Measurements from ENCODE around the gene TSPAN4.

TSPAN4 gene

DNA sequence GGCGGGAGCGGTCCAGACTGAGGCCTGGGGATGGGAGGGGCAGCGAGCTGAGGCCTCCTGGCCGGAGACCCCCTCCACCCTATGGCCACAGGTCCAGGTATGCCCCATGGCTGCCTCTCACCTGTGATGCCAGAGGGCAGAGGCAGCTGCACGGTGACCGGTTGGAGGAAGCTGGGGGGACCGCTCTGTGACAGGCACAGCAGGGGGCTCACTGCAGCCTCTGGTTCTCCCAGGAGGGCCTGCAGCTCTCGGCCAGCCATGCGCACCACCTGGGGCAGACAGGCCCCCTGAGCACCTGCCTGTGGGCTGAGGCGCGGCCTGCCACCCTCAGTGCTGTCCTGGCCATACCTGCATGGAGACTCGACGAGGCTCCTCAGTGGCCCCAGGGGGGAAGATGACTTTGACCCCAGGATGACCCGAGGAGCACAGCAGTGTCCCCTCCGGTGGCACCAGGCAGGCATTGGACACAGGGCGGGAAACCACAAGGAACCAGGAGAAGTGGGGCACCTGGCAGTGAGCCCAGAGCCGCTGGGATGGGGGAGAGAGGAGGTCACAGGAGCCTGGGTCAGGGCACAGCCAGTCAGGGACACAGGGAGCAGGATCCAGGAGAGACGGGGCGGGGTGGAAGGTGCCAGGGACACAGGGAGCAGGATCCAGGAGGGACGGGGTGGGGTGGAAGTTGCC, 41.4 kb upstream of the TSPAN4 start:
- H3K4me1 ChIP-seq (ENCODE audit: low read depth, poor library complexity, severe bottlenecking), result peaks cover 25% of the 10 kb centered on the region
- H3K79me2 ChIP-seq (ENCODE audit: insufficient read depth, low read depth), result no peaks in the 10 kb centered on the region
- no peak overlapping the region for H2AFZ ChIP-seq (ENCODE audit: low read depth)
- no peak overlapping the region for H3K9ac ChIP-seq
- no peaks in the 10 kb centered on the region for H4K20me1 ChIP-seq (ENCODE audit: insufficient read depth)
- H3K4me3 ChIP-seq (IDR thresholded peaks at IDR 0.05; ENCODE audit: insufficient read depth, low read depth, low read length), result no peak overlapping the region
- no peak overlapping the region for H3K27ac ChIP-seq
- no peak for TF ChIP-seq CTCF (conservative IDR thresholded peaks at IDR 0.05; ENCODE audit: low read depth, low read length)
- H3K27me3 ChIP-seq (ENCODE audit: insufficient read depth, low read depth), result no peaks in the 10 kb centered on the region
- H3K36me3 ChIP-seq (ENCODE audit: insufficient read depth), result no peaks in the 10 kb centered on the region
- no peak overlapping the region for H3K4me2 ChIP-seq

GRCh38 chr11:802018-802617, 40.5 kb upstream of the TSPAN4 start:
- Histone ChIP-seq H3K27ac (no peak overlapping the region), H2AFZ (ENCODE audit: low read depth) (no peak overlapping the region), H3K4me2 (no peak overlapping the region), H3K36me3 (ENCODE audit: insufficient read depth) (no peaks in the 10 kb centered on the region), H3K4me1 (ENCODE audit: low read depth, poor library complexity, severe bottlenecking) (peaks cover 21% of the 10 kb centered on the region), H3K4me3 (IDR thresholded peaks at IDR 0.05; ENCODE audit: insufficient read depth, low read depth, low read length) (no peak overlapping the region), H3K27me3 (ENCODE audit: insufficient read depth, low read depth) (no peaks in the 10 kb centered on the region), H3K9ac (no peak overlapping the region), H3K79me2 (ENCODE audit: insufficient read depth, low read depth) (no peaks in the 10 kb centered on the region), H4K20me1 (ENCODE audit: insufficient read depth) (no peaks in the 10 kb centered on the region)
- no peak for TF ChIP-seq CTCF (conservative IDR thresholded peaks at IDR 0.05; ENCODE audit: low read depth, low read length)

DNA sequence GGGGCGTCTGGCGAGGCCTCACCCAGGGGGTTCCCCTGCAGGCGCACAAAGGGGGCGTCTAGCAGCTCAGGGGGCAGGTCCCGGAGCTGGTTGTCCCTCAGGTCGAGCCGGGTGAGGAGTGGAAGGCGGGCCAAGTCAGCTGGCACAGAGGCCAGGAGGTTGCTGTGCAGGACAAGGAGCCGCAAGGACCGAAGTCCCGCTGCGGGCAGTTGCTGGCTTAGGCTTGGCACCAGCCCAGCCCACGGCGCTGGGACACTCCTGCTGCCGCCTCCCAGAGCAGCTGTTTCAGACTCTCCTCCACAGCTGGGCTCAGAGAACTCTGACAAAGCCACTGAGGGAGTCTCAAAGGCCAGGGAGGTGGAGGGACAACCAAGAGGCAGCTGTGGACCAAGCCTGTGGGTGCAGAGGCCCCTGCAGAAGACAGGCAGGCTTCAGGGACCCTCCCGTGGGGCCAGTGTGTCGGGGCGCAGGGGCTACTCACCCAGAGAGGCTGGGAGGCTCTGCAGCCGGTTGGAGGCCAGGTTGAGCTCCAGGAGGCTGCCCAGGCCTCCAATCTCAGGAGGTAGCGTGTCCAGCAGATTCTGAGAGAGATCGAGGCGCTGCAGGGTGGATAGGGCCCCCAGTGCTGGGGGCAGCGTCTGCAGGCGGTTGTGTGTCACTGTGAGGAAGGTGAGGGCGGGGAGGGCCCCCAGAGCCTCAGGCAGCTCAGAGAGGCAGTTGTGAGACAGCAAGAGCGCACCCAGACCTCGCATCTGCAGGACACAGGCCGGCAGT, 39.8 kb upstream of the TSPAN4 start:
- no peak for TF ChIP-seq CTCF (conservative IDR thresholded peaks at IDR 0.05; ENCODE audit: low read depth, low read length)
- Histone ChIP-seq H3K36me3 (ENCODE audit: insufficient read depth) (no peaks in the 10 kb centered on the region), H3K9ac (no peak overlapping the region), H4K20me1 (ENCODE audit: insufficient read depth) (no peaks in the 10 kb centered on the region), H2AFZ (ENCODE audit: low read depth) (no peak overlapping the region), H3K4me1 (ENCODE audit: low read depth, poor library complexity, severe bottlenecking) (peaks cover 24% of the 10 kb centered on the region), H3K27me3 (ENCODE audit: insufficient read depth, low read depth) (no peaks in the 10 kb centered on the region), H3K4me3 (IDR thresholded peaks at IDR 0.05; ENCODE audit: insufficient read depth, low read depth, low read length) (no peak overlapping the region), H3K79me2 (ENCODE audit: insufficient read depth, low read depth) (peaks cover 6% of the 10 kb centered on the region; the same call in 1 of the 2 replicates), H3K27ac (no peak overlapping the region), H3K4me2 (no peak overlapping the region)

GRCh38 chr11:803467-803742, 39.2 kb upstream of the TSPAN4 start:
- Histone ChIP-seq H3K79me2 (ENCODE audit: insufficient read depth, low read depth) (peaks cover 12% of the 10 kb centered on the region; the same call in 1 of the 2 replicates), H3K4me3 (IDR thresholded peaks at IDR 0.05; ENCODE audit: insufficient read depth, low read depth, low read length) (no peak overlapping the region), H3K4me2 (no peak overlapping the region; the same call in 1 of the 2 replicates), H3K9ac (no peak overlapping the region), H3K4me1 (ENCODE audit: low read depth, poor library complexity, severe bottlenecking) (peaks cover 27% of the 10 kb centered on the region), H4K20me1 (ENCODE audit: insufficient read depth) (no peaks in the 10 kb centered on the region), H3K27ac (no peak overlapping the region), H2AFZ (ENCODE audit: low read depth) (no peak overlapping the region), H3K27me3 (ENCODE audit: insufficient read depth, low read depth) (no peaks in the 10 kb centered on the region), H3K36me3 (ENCODE audit: insufficient read depth) (no peaks in the 10 kb centered on the region)
- no peak for TF ChIP-seq CTCF (conservative IDR thresholded peaks at IDR 0.05; ENCODE audit: low read depth, low read length)
